H1 (cell line): Measurements from ENCODE around the gene PLEKHG3. TPM values are rescaled to one million over a fixed set of nuclear protein-coding genes. Genes with fewer than 3 reads are reported as not detected.

Experiments
- BCL11A ChIP-seq, 2 experiments: IDR thresholded peaks; one replicate each; pipeline ENCODE4 v1.6.1; 2011; ENCODE audit warnings: low read depth in 2 of 2, low read length in 2 of 2, mild to moderate bottlenecking in 2 of 2
- CEBPB ChIP-seq: IDR thresholded peaks from 2 replicates; pipeline ENCODE4 v1.6.1; 2012; ENCODE audit warnings: low read depth, low read length
- FOSL1 ChIP-seq: IDR thresholded peaks from 2 replicates; pipeline ENCODE4 v1.6.1; 2011; ENCODE audit warnings: mild to moderate bottlenecking, low read depth, low read length, moderate library complexity; ENCODE audit not compliant: insufficient read depth
- MAFK ChIP-seq: IDR thresholded peaks from 2 replicates; pipeline ENCODE4 v1.6.1; 2012; ENCODE audit warnings: low read depth, mild to moderate bottlenecking, improper control_type of control experiment, low read length
- POLR2A ChIP-seq, 2 experiments: IDR thresholded peaks; 1 replicate in 1 of 2; 2 replicates in 1 of 2; pipeline ENCODE4 v1.6.1; 2011; ENCODE audit warnings: low read depth in 2 of 2, low read length in 2 of 2, mild to moderate bottlenecking in 2 of 2; ENCODE audit errors: control extremely low read depth in 1 of 2
- SIN3A ChIP-seq, 2 experiments: IDR thresholded peaks in 1 of 2; conservative IDR thresholded peaks in 1 of 2; 2 replicates each; pipeline ENCODE4 v1.6.1; 2011 to 2012; ENCODE audit warnings: low read length in 2 of 2, improper control_type of control experiment in 1 of 2, low read depth in 1 of 2, mild to moderate bottlenecking in 1 of 2
- polyA plus RNA-seq, 7 experiments: library from polyadenylated mRNA; depleted of rRNA in 3 of 7; stranded (reverse) in 5 of 7; unstranded in 2 of 7; fragments of >200 nt in 5 of 7; fragments of 200-250 nt in 2 of 7; gene quantifications; 1 replicate in 5 of 7; 2 replicates in 1 of 7; 4 replicates in 1 of 7; pipeline versions ENCODE4 v1.2.1 to v1.2.3, GENCODE V29; 2011 to 2013; ENCODE audit warnings: missing spikeins in 2 of 7, mixed read lengths in 2 of 7
- total RNA-seq: library from RNA; stranded (reverse); fragmentation: NEBNext Ultra II Directional; extraction: Animal tissue kit (Norgen Biotek cat#: 25700); gene quantifications from 2 replicates; pipeline ENCODE4 v1.2.1, GENCODE V29; 2021
- TF ChIP-seq, protein P1 (sequence below): IDR thresholded peaks from 2 replicates; pipeline ENCODE4 v1.6.1; 2012; ENCODE audit warnings: inconsistent platforms
- TF ChIP-seq, protein P2 (sequence below): fragments of 300-600 bp; sonication (generic); IDR thresholded peaks from 2 replicates; pipeline ENCODE4 v1.7.1; 2012; ENCODE audit warnings: low read length, moderate library complexity, mild to moderate bottlenecking, inconsistent platforms; ENCODE audit not compliant: insufficient replicate concordance
- TF ChIP-seq, protein P3 (sequence below): IDR thresholded peaks from 2 replicates; pipeline ENCODE4 v1.6.1; 2011; ENCODE audit warnings: low read length, improper control_type of control experiment

The PLEKHG3 gene
- total and polyA plus RNA-seq, 2 of the 8 experiments (the other 6 are each of a cell fraction or from before 2014, with no cell fraction given) = 43.4 to 90.6 TPM

GRCh38 chr14:64680013-64680713, 24.1 kb upstream of the PLEKHG3 start (continued):
- TF ChIP-seq, protein P1, sequence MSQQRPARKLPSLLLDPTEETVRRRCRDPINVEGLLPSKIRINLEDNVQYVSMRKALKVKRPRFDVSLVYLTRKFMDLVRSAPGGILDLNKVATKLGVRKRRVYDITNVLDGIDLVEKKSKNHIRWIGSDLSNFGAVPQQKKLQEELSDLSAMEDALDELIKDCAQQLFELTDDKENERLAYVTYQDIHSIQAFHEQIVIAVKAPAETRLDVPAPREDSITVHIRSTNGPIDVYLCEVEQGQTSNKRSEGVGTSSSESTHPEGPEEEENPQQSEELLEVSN = no peak
- TF ChIP-seq SIN3A (conservative IDR thresholded peaks at IDR 0.05 in 1 of 2, IDR thresholded peaks at IDR 0.05 in 1 of 2; ENCODE audit: low read depth in 1 of 2, low read length in 2 of 2) (no peak), MAFK (no peak), FOSL1 (no peak), BCL11A (IDR thresholded peaks at IDR 0.05; ENCODE audit: low read depth in 2 of 2, low read length in 2 of 2) (no peak), CEBPB (no peak), POLR2A (IDR thresholded peaks at IDR 0.05; ENCODE audit: control extremely low read depth in 1 of 2, low read depth in 2 of 2, low read length in 2 of 2) (no peak)
- TF ChIP-seq, protein P2, sequence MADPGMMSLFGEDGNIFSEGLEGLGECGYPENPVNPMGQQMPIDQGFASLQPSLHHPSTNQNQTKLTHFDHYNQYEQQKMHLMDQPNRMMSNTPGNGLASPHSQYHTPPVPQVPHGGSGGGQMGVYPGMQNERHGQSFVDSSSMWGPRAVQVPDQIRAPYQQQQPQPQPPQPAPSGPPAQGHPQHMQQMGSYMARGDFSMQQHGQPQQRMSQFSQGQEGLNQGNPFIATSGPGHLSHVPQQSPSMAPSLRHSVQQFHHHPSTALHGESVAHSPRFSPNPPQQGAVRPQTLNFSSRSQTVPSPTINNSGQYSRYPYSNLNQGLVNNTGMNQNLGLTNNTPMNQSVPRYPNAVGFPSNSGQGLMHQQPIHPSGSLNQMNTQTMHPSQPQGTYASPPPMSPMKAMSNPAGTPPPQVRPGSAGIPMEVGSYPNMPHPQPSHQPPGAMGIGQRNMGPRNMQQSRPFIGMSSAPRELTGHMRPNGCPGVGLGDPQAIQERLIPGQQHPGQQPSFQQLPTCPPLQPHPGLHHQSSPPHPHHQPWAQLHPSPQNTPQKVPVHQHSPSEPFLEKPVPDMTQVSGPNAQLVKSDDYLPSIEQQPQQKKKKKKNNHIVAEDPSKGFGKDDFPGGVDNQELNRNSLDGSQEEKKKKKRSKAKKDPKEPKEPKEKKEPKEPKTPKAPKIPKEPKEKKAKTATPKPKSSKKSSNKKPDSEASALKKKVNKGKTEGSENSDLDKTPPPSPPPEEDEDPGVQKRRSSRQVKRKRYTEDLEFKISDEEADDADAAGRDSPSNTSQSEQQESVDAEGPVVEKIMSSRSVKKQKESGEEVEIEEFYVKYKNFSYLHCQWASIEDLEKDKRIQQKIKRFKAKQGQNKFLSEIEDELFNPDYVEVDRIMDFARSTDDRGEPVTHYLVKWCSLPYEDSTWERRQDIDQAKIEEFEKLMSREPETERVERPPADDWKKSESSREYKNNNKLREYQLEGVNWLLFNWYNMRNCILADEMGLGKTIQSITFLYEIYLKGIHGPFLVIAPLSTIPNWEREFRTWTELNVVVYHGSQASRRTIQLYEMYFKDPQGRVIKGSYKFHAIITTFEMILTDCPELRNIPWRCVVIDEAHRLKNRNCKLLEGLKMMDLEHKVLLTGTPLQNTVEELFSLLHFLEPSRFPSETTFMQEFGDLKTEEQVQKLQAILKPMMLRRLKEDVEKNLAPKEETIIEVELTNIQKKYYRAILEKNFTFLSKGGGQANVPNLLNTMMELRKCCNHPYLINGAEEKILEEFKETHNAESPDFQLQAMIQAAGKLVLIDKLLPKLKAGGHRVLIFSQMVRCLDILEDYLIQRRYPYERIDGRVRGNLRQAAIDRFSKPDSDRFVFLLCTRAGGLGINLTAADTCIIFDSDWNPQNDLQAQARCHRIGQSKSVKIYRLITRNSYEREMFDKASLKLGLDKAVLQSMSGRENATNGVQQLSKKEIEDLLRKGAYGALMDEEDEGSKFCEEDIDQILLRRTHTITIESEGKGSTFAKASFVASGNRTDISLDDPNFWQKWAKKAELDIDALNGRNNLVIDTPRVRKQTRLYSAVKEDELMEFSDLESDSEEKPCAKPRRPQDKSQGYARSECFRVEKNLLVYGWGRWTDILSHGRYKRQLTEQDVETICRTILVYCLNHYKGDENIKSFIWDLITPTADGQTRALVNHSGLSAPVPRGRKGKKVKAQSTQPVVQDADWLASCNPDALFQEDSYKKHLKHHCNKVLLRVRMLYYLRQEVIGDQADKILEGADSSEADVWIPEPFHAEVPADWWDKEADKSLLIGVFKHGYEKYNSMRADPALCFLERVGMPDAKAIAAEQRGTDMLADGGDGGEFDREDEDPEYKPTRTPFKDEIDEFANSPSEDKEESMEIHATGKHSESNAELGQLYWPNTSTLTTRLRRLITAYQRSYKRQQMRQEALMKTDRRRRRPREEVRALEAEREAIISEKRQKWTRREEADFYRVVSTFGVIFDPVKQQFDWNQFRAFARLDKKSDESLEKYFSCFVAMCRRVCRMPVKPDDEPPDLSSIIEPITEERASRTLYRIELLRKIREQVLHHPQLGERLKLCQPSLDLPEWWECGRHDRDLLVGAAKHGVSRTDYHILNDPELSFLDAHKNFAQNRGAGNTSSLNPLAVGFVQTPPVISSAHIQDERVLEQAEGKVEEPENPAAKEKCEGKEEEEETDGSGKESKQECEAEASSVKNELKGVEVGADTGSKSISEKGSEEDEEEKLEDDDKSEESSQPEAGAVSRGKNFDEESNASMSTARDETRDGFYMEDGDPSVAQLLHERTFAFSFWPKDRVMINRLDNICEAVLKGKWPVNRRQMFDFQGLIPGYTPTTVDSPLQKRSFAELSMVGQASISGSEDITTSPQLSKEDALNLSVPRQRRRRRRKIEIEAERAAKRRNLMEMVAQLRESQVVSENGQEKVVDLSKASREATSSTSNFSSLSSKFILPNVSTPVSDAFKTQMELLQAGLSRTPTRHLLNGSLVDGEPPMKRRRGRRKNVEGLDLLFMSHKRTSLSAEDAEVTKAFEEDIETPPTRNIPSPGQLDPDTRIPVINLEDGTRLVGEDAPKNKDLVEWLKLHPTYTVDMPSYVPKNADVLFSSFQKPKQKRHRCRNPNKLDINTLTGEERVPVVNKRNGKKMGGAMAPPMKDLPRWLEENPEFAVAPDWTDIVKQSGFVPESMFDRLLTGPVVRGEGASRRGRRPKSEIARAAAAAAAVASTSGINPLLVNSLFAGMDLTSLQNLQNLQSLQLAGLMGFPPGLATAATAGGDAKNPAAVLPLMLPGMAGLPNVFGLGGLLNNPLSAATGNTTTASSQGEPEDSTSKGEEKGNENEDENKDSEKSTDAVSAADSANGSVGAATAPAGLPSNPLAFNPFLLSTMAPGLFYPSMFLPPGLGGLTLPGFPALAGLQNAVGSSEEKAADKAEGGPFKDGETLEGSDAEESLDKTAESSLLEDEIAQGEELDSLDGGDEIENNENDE = no peak
- TF ChIP-seq, protein P3, sequence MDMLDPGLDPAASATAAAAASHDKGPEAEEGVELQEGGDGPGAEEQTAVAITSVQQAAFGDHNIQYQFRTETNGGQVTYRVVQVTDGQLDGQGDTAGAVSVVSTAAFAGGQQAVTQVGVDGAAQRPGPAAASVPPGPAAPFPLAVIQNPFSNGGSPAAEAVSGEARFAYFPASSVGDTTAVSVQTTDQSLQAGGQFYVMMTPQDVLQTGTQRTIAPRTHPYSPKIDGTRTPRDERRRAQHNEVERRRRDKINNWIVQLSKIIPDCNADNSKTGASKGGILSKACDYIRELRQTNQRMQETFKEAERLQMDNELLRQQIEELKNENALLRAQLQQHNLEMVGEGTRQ = no peak
